Mesenchymal stem cell (in vitro differentiated cells and primary cell): ENCODE data around the gene DLGAP1.
"Not testable (repeated sequence)": the region's sequence is repeated elsewhere in the genome, so short reads cannot be mapped to it uniquely, and the experiment has no call there.

Experiments
- DNase-seq: peaks from one replicate; pipeline ENCODE4 v3.0.0-alpha.2; 2013
- H2AFZ ChIP-seq: one replicate; pipeline ENCODE4 v1.6.1; 2013; ENCODE audit warnings: low read depth, mild to moderate bottlenecking, control low read depth, inconsistent platforms, low read length, moderate library complexity
- H2AK5ac ChIP-seq: 2 replicates; pipeline ENCODE4 v1.6.1; 2013; ENCODE audit warnings: low read length, moderate library complexity, mild to moderate bottlenecking, inconsistent platforms; ENCODE audit not compliant: severe bottlenecking
- H2BK120ac ChIP-seq: one replicate; pipeline ENCODE4 v1.6.1; 2013; ENCODE audit warnings: low read depth, mild to moderate bottlenecking, inconsistent platforms, low read length, moderate library complexity
- H2BK12ac ChIP-seq, 2 experiments: one replicate each; pipeline ENCODE4 v1.6.1; 2013; ENCODE audit warnings: inconsistent platforms in 2 of 2, low read length in 2 of 2, mild to moderate bottlenecking in 2 of 2, moderate library complexity in 2 of 2, control low read depth in 1 of 2
- H2BK15ac ChIP-seq: one replicate; pipeline ENCODE4 v1.6.1; 2013; ENCODE audit warnings: mild to moderate bottlenecking, low read depth, inconsistent platforms; ENCODE audit not compliant: poor library complexity, severe bottlenecking
- H2BK5ac ChIP-seq: 2 replicates; pipeline ENCODE4 v1.6.1; 2013; ENCODE audit warnings: low read depth, mild to moderate bottlenecking, low read length, control low read depth, inconsistent platforms; ENCODE audit not compliant: poor library complexity, severe bottlenecking
- H3K14ac ChIP-seq, 2 experiments: one replicate each; pipeline ENCODE4 v1.6.1; 2013; ENCODE audit warnings: inconsistent platforms in 2 of 2, low read length in 2 of 2, control low read depth in 1 of 2, mild to moderate bottlenecking in 1 of 2, moderate library complexity in 1 of 2
- H3K18ac ChIP-seq, 2 experiments: one replicate each; pipeline ENCODE4 v1.6.1; 2013; ENCODE audit warnings: inconsistent platforms in 2 of 2, low read length in 2 of 2, control low read depth in 1 of 2, low read depth in 1 of 2, mild to moderate bottlenecking in 1 of 2
- H3K23ac ChIP-seq, 2 experiments: one replicate each; pipeline ENCODE4 v1.6.1; 2013; ENCODE audit warnings: inconsistent platforms in 2 of 2, low read length in 2 of 2, mild to moderate bottlenecking in 2 of 2, moderate library complexity in 2 of 2, control low read depth in 1 of 2
- H3K27ac ChIP-seq: 2 replicates; pipeline ENCODE4 v1.5.1; 2013; ENCODE audit warnings: mild to moderate bottlenecking, moderate library complexity, low read length, control low read depth, inconsistent platforms; ENCODE audit not compliant: poor library complexity, severe bottlenecking
- H3K27me3 ChIP-seq, 2 experiments: 2 replicates each; pipeline versions ENCODE4 v1.6.1 to v1.7.0; 2013; ENCODE audit warnings: low read length in 2 of 2, mild to moderate bottlenecking in 2 of 2, moderate library complexity in 2 of 2, control low read depth in 1 of 2, inconsistent platforms in 1 of 2; ENCODE audit not compliant: control insufficient read depth in 1 of 2, insufficient read depth in 1 of 2
- H3K36me3 ChIP-seq, 2 experiments: 2 replicates each; pipeline versions ENCODE4 v1.6.1 to v1.7.0; 2013; ENCODE audit warnings: low read length in 2 of 2, control low read depth in 1 of 2, inconsistent platforms in 1 of 2, low read depth in 1 of 2, mild to moderate bottlenecking in 1 of 2; ENCODE audit not compliant: insufficient read depth in 2 of 2, control insufficient read depth in 1 of 2
- H3K4ac ChIP-seq, 2 experiments: one replicate each; pipeline ENCODE4 v1.6.1; 2013; ENCODE audit warnings: inconsistent platforms in 2 of 2, low read length in 2 of 2, mild to moderate bottlenecking in 2 of 2, moderate library complexity in 2 of 2, control low read depth in 1 of 2, low read depth in 1 of 2
- H3K4me1 ChIP-seq: 2 replicates; pipeline ENCODE4 v1.6.1; 2013; ENCODE audit warnings: low read depth, low read length, control low read depth; ENCODE audit not compliant: control insufficient read depth, insufficient read depth
- H3K4me2 ChIP-seq: 2 replicates; pipeline ENCODE4 v1.6.1; 2013; ENCODE audit warnings: low read length, mild to moderate bottlenecking, inconsistent platforms; ENCODE audit not compliant: poor library complexity, severe bottlenecking
- H3K4me3 ChIP-seq, 2 experiments: 2 replicates each; pipeline versions ENCODE4 v1.5.1 to v1.7.0; 2013; ENCODE audit warnings: low read length in 2 of 2, mild to moderate bottlenecking in 2 of 2, control low read depth in 1 of 2, low read depth in 1 of 2; ENCODE audit not compliant: insufficient read depth in 1 of 2
- H3K79me1 ChIP-seq: replicated peaks from 2 replicates; pipeline ENCODE4 v1.6.1; 2013; ENCODE audit warnings: mild to moderate bottlenecking, control low read depth, low read length, inconsistent platforms; ENCODE audit not compliant: poor library complexity, severe bottlenecking
- H3K9ac ChIP-seq: 2 replicates; pipeline ENCODE4 v1.7.0; 2013; ENCODE audit warnings: mild to moderate bottlenecking, low read length, moderate library complexity
- H3K9me3 ChIP-seq: 2 replicates; pipeline ENCODE4 v1.7.0; 2013; ENCODE audit warnings: mild to moderate bottlenecking, low read length; ENCODE audit not compliant: control insufficient read depth
- H4K8ac ChIP-seq: one replicate; pipeline ENCODE4 v1.6.1; 2013; ENCODE audit warnings: inconsistent platforms, mild to moderate bottlenecking, low read length, moderate library complexity
- H4K91ac ChIP-seq: one replicate; pipeline ENCODE4 v1.6.1; 2013; ENCODE audit warnings: mild to moderate bottlenecking, low read length, inconsistent platforms
- WGBS: methylation state at CpG from one replicate; pipeline ENCODE4 v1.1.7; 2013; ENCODE audit warnings: mixed read lengths; 5-methylcytosine and 5-hydroxymethylcytosine counted together

The DLGAP1 gene

GRCh38 chr18:4319738-4320677 is 135.1 kb downstream of the DLGAP1 start:
- no peak for DNase-seq
- Histone ChIP-seq H3K4me3 (no peak overlapping the region), H3K79me1 (no peaks in the 10 kb centered on the region), H3K27me3 (no peaks in the 10 kb centered on the region), H4K91ac (no peak overlapping the region), H3K36me3 (no peaks in the 10 kb centered on the region), H2BK5ac (no peak overlapping the region), H3K9ac (no peak overlapping the region), H3K27ac (no peak overlapping the region), H3K4me1 (no peaks in the 10 kb centered on the region), H2BK12ac (no peak overlapping the region), H4K8ac (no peak overlapping the region), H2AK5ac (no peak overlapping the region), H2BK15ac (no peak overlapping the region), H2BK120ac (no peak overlapping the region), H3K9me3 (no peaks in the 10 kb centered on the region), H3K14ac (no peak overlapping the region), H3K18ac (no peak overlapping the region), H3K4me2 (no peak overlapping the region), H2AFZ (no peak overlapping the region), H3K4ac (no peak overlapping the region), H3K23ac (no peak overlapping the region)
- WGBS, result 79% methylated on average over 3 of the region's 3 CpGs

GRCh38 chr18:4318311-4318710 is 136.8 kb downstream of the DLGAP1 start:
- Histone ChIP-seq H4K8ac (no peak overlapping the region), H3K36me3 (no peaks in the 10 kb centered on the region), H3K18ac (no peak overlapping the region), H4K91ac (no peak overlapping the region), H3K9me3 (no peaks in the 10 kb centered on the region), H2AK5ac (no peak overlapping the region), H3K27me3 (no peaks in the 10 kb centered on the region), H3K9ac (no peak overlapping the region), H2BK5ac (no peak overlapping the region), H3K27ac (no peak overlapping the region), H3K4me1 (no peaks in the 10 kb centered on the region), H3K14ac (no peak overlapping the region), H3K23ac (no peak overlapping the region), H2BK15ac (no peak overlapping the region), H2BK120ac (no peak overlapping the region), H3K4me2 (no peak overlapping the region), H3K4ac (no peak overlapping the region), H2BK12ac (no peak overlapping the region), H3K79me1 (no peaks in the 10 kb centered on the region), H3K4me3 (no peak overlapping the region), H2AFZ (no peak overlapping the region)
- DNase-seq, result no peak
- 81% methylated on average over 4 of the region's 5 CpGs for WGBS

GRCh38 chr18:4311945-4312344 is 143.2 kb downstream of the DLGAP1 start:
- not testable (repeated sequence) for H3K4me1 ChIP-seq, H3K9me3 ChIP-seq, DNase-seq, H3K27ac ChIP-seq, H3K23ac ChIP-seq, H4K8ac ChIP-seq, H3K18ac ChIP-seq, H3K36me3 ChIP-seq, H2BK15ac ChIP-seq, H2BK5ac ChIP-seq, H2BK120ac ChIP-seq, H4K91ac ChIP-seq, H3K79me1 ChIP-seq, H2AFZ ChIP-seq, H3K4ac ChIP-seq, H3K4me3 ChIP-seq, H3K4me2 ChIP-seq, H3K27me3 ChIP-seq, H3K9ac ChIP-seq, H2BK12ac ChIP-seq, H2AK5ac ChIP-seq, H3K14ac ChIP-seq
- 82% methylated on average over 4 of the region's 4 CpGs for WGBS

GRCh38 chr18:4311136-4311535 is 144.0 kb downstream of the DLGAP1 start:
- no peak overlapping the region for H2BK15ac ChIP-seq
- H3K4ac ChIP-seq, result no peak overlapping the region
- H2BK5ac ChIP-seq, result no peak overlapping the region
- no peak overlapping the region for H4K91ac ChIP-seq
- H3K9ac ChIP-seq, result no peak overlapping the region
- H2AK5ac ChIP-seq, result no peak overlapping the region
- no peaks in the 10 kb centered on the region for H3K79me1 ChIP-seq
- no peaks in the 10 kb centered on the region for H3K9me3 ChIP-seq
- H2BK120ac ChIP-seq, result no peak overlapping the region
- no CpG with 5 or more reads among the region's 1 CpG for WGBS
- no peak overlapping the region for H3K23ac ChIP-seq
- no peak overlapping the region for H2BK12ac ChIP-seq
- no peaks in the 10 kb centered on the region for H3K4me1 ChIP-seq
- no peaks in the 10 kb centered on the region for H3K36me3 ChIP-seq
- no peak overlapping the region for H3K14ac ChIP-seq
- no peak overlapping the region for H3K27ac ChIP-seq
- no peak overlapping the region for H3K4me3 ChIP-seq
- no peak overlapping the region for H4K8ac ChIP-seq
- H3K27me3 ChIP-seq, result no peaks in the 10 kb centered on the region
- H3K4me2 ChIP-seq, result no peak overlapping the region
- H3K18ac ChIP-seq, result no peak overlapping the region
- no peak overlapping the region for H2AFZ ChIP-seq
- DNase-seq, result no peak
